D341Med (cell line): ENCODE data around the gene MYL1.

Source experiments
- DNase-seq: peaks from one replicate; pipeline ENCODE4 v3.0.0; 2012; ENCODE audit warnings: low spot score

Gene MYL1

GRCh38 chr2:210267698-210268097, 47.3 kb downstream of the MYL1 start:
- no peak for DNase-seq

DNA sequence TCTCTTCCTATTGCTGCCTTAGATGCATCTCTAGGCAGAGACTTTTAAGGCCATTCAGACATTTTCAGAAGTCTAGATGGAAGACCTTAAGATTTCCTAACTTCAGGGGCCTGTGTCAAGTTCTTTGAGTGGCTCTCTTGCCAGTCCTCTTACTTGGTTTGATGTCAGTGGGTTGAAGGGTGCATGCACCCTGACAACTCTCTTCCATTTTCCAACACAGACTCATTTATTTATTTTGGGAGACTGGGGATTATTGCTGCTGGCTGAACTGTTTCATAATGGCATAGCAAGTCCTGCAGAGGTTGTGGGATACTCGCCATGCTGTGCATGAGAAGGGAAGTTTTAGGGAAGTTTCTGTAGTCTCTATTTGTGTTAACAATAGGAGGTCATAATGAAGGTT, 50.7 kb downstream of the MYL1 start:
- DNase-seq: no peak

DNA sequence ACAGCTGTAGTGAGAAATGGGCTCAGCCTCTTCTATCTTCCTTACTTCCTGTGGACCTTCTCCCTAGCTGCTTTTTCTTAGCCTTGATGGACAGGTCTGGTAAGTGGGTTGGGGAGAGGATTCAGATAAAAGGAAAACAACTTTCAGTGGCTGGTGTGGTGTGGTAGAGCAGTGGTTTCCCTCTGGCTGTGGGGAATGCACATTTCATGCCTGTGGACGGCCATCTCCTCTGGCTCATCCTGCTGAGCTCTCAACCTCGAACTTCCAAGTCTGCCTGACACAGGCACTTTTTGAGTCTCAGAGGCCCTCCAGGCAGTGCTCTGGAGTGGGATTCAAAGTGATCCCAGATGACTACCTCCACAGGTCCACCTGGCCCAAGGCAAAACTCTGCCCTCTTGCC, 51.1 kb downstream of the MYL1 start:
- DNase-seq: no peak

DNA sequence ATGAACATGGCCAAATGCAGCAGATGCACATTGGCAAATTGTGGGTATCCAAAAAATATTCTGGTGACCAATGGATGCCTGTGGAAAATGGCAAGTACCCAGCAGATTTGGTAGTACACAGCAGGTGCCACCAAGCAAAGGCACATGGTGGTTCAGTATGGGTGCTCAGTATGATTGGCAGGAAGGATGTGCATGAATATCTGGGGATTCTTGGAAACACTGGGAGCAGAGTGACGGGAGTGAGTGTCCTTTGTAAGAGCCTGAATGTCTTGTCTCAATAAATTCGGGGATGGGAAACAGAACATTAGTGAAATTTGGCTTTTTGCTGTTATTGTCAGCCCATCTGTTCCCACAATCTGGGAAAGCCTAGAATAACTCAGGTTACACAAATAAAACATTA, 52.9 kb downstream of the MYL1 start:
- no peak for DNase-seq

- no peak for DNase-seq
Measured at GRCh38 chr2:210259687-210260086, 55.3 kb downstream of the MYL1 start.

- no peak for DNase-seq
Measured at GRCh38 chr2:210252699-210253606, 62.0 kb downstream of the MYL1 start.

GRCh38 chr2:210250622-210251021, 64.4 kb downstream of the MYL1 start:
- DNase-seq: no peak
